Skeletal muscle satellite cell (primary cell): ENCODE measurements around the gene MAPK1IP1L.
"Not testable (repeated sequence)": the region's sequence is repeated elsewhere in the genome, so short reads cannot be mapped to it uniquely, and the experiment has no call there.

Experiments used
- H3K27me3 ChIP-seq: 2 replicates; pipeline ENCODE4 v1.7.0; 2013; ENCODE audit warnings: low read length; ENCODE audit not compliant: control insufficient read depth, insufficient read depth
- H3K36me3 ChIP-seq: 2 replicates; pipeline ENCODE4 v1.7.0; 2013; ENCODE audit warnings: mild to moderate bottlenecking, control low read depth, low read length; ENCODE audit not compliant: insufficient read depth
- H3K4me1 ChIP-seq: 2 replicates; pipeline ENCODE4 v1.7.0; 2013; ENCODE audit warnings: low read length; ENCODE audit not compliant: control insufficient read depth, insufficient read depth
- H3K4me2 ChIP-seq: 2 replicates; pipeline ENCODE4 v1.7.0; 2013; ENCODE audit warnings: mild to moderate bottlenecking, low read length
- H3K4me3 ChIP-seq: 2 replicates; pipeline ENCODE4 v1.7.0; 2013; ENCODE audit warnings: low read length
- H3K9ac ChIP-seq: 2 replicates; pipeline ENCODE4 v1.7.0; 2013; ENCODE audit warnings: mild to moderate bottlenecking, low read depth, low read length, moderate library complexity
- H3K9me3 ChIP-seq: replicated peaks from 2 replicates; pipeline ENCODE4 v1.7.0; 2013; ENCODE audit warnings: mild to moderate bottlenecking, control low read depth, low read length

The MAPK1IP1L gene

GRCh38 chr14:55037995-55038394, 13.5 kb upstream of the MAPK1IP1L start:
- peaks cover 11% of the 10 kb centered on the region for H3K4me1 ChIP-seq
- H3K9me3 ChIP-seq, H3K27me3 ChIP-seq, H3K4me2 ChIP-seq, H3K36me3 ChIP-seq, H3K9ac ChIP-seq, H3K4me3 ChIP-seq: not testable (repeated sequence)

- Histone ChIP-seq H3K4me1 (peaks cover 8% of the 10 kb centered on the region), H3K4me2 (no peak overlapping the region), H3K4me3 (no peak overlapping the region), H3K9ac (no peak overlapping the region), H3K36me3 (peaks cover 16% of the 10 kb centered on the region), H3K27me3 (no peaks in the 10 kb centered on the region), H3K9me3 (no peaks in the 10 kb centered on the region)
These were observed 12.7 kb upstream of the MAPK1IP1L start for GRCh38 chr14:55038708-55039107.

- H3K27me3 ChIP-seq = no peaks in the 10 kb centered on the region
- H3K36me3 ChIP-seq = peaks cover 17% of the 10 kb centered on the region
- H3K4me1 ChIP-seq = peaks cover 7% of the 10 kb centered on the region
- H3K4me3 ChIP-seq = no peak overlapping the region
- no peak overlapping the region for H3K4me2 ChIP-seq
- H3K9ac ChIP-seq = no peak overlapping the region
- no peaks in the 10 kb centered on the region for H3K9me3 ChIP-seq
These were observed 7.9 kb upstream of the MAPK1IP1L start for GRCh38 chr14:55043528-55043927.

- Histone ChIP-seq H3K9me3 (no peaks in the 10 kb centered on the region), H3K4me1 (no peaks in the 10 kb centered on the region), H3K4me2 (no peak overlapping the region), H3K27me3 (no peaks in the 10 kb centered on the region), H3K4me3 (no peak overlapping the region), H3K36me3 (peaks cover 17% of the 10 kb centered on the region), H3K9ac (no peak overlapping the region)
These were observed 6.4 kb upstream of the MAPK1IP1L start for GRCh38 chr14:55045087-55045486.

GRCh38 chr14:55047301-55048053, 4.0 kb upstream of the MAPK1IP1L start:
- H3K9ac ChIP-seq = no peak overlapping the region

GRCh38 chr14:55048900-55049436, 2.5 kb upstream of the MAPK1IP1L start:
- Histone ChIP-seq H3K4me2 (no peak overlapping the region), H3K9me3 (no peaks in the 10 kb centered on the region), H3K4me3 (no peak overlapping the region), H3K4me1 (peaks cover 19% of the 10 kb centered on the region), H3K27me3 (no peaks in the 10 kb centered on the region), H3K36me3 (peaks cover 15% of the 10 kb centered on the region), H3K9ac (no peak overlapping the region)

More at GRCh38 chr14:55047301-55048053, 4.0 kb upstream of the MAPK1IP1L start:
- Histone ChIP-seq H3K4me2 (no peak overlapping the region), H3K4me3 (no peak overlapping the region), H3K4me1 (peaks cover 6% of the 10 kb centered on the region), H3K36me3 (peaks cover 17% of the 10 kb centered on the region), H3K27me3 (no peaks in the 10 kb centered on the region), H3K9me3 (no peaks in the 10 kb centered on the region)

DNA sequence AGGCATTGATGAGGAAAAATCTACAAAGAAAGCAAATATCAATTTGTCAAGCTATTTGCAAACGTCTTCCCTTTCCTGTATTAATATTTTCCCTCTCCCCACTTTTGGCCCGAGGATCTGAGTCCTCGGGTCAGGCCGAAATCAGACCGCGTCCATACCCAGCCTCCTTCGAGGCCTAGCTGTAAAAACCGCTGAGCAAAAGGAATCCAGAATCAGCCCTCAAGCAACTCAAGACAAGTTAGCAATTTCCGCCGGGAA, 353 bp upstream of the MAPK1IP1L start:
- Histone ChIP-seq H3K4me3 (peak overlapping the region; percentile 99), H3K4me1 (peaks cover 19% of the 10 kb centered on the region), H3K9me3 (no peaks in the 10 kb centered on the region)

DNA sequence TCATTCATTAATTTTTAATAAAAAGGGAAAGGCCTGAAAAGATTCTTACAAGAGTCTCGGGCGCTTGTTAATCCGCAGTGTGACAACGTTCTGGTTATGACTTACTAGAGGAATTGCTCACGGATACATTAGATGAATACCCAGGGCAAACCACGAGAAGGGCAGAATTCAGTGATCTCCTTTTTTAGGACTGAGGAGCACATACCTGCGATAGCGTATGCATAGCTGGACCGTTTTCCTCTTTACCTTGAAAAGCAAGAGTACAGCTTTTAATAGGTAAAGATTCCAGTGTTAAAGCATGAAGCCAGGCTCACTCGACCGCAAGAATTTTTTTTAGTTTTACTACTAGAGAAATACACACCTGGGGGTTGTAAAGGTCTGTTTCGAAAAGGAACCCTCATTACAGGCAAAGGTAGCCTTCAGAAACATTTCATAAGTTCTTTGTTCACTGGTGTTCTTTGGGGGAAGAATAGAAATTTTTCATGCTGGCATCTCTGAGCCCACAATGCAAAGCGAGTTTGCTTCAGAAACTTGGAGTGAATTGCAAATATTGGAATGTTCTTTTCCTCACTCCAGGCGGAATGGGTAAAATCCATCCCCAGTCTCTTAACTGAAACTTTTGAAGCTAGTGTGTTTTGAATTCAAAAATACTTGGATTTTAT, 953 bp downstream of the MAPK1IP1L start:
- H3K27me3 ChIP-seq = no peaks in the 10 kb centered on the region
- peak overlapping the region; percentile 100 for H3K9ac ChIP-seq
- H3K4me1 ChIP-seq = peaks cover 19% of the 10 kb centered on the region
- H3K4me3 ChIP-seq = peak overlapping the region; percentile 99
- no peaks in the 10 kb centered on the region for H3K9me3 ChIP-seq
- peak overlapping the region; percentile 81 for H3K4me2 ChIP-seq
- peaks cover 18% of the 10 kb centered on the region for H3K36me3 ChIP-seq

More for the DNA sequence above, 353 bp upstream of the MAPK1IP1L start:
- peak overlapping the region; percentile 80 for H3K4me2 ChIP-seq
- H3K9ac ChIP-seq = peak overlapping the region; percentile 100
- H3K36me3 ChIP-seq = peaks cover 18% of the 10 kb centered on the region
- no peaks in the 10 kb centered on the region for H3K27me3 ChIP-seq

DNA sequence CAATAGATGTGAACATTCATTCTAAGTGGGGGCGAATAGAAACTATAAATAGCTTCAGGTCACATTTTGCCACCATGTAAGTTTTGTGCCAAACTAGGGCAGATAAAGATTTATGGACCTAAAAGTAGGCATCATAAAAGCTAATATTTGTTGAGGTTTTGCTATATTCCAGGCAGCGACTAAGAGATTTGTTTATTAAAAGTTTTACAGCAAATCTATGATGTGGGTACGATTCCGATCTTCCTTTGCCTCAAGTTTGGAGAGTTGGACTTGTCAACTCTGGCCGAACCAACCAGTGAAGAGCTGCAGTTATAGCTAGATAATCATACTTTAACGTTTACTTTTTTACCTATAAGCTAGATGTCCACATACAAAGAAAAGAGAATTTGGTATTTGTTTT, 1.6 kb downstream of the MAPK1IP1L start:
- H3K4me1 ChIP-seq = peaks cover 19% of the 10 kb centered on the region
- H3K27me3 ChIP-seq = no peaks in the 10 kb centered on the region
- peak overlapping the region; percentile 100 for H3K9ac ChIP-seq
- H3K4me2 ChIP-seq = peak overlapping the region; percentile 81
- H3K9me3 ChIP-seq = no peaks in the 10 kb centered on the region
- peaks cover 22% of the 10 kb centered on the region for H3K36me3 ChIP-seq
- H3K4me3 ChIP-seq = peak overlapping the region; percentile 99

- Histone ChIP-seq H3K4me1 (peaks cover 19% of the 10 kb centered on the region), H3K4me2 (peak overlapping the region; percentile 81), H3K4me3 (peak overlapping the region; percentile 99), H3K36me3 (peaks cover 26% of the 10 kb centered on the region), H3K9ac (peak overlapping the region; percentile 100), H3K27me3 (no peaks in the 10 kb centered on the region), H3K9me3 (no peaks in the 10 kb centered on the region)
These were observed 2.1 kb downstream of the MAPK1IP1L start for GRCh38 chr14:55053500-55053899.

DNA sequence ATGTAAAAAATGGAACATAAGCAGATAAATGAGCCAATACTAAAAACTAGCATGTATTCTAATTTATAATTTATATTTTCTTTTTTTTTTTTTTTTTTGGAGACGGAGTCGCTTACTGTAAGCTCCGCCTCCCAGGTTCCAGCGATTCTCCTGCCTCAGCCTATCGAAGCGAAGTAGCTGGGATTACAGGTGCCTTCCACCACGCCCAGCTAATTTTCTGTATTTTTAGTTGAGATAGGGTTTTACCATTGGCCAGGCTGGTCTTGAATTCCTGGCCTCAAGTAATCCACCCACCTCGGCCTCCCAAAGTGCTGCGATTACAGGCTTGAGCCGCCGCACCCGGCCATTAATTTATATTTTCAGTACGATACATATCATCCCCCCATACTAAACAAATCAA, 2.7 kb downstream of the MAPK1IP1L start:
- H3K27me3 ChIP-seq = no peaks in the 10 kb centered on the region
- H3K4me1 ChIP-seq = peaks cover 19% of the 10 kb centered on the region
- no peak overlapping the region for H3K4me2 ChIP-seq
- H3K9ac ChIP-seq = no peak overlapping the region
- H3K36me3 ChIP-seq = peaks cover 26% of the 10 kb centered on the region
- no peaks in the 10 kb centered on the region for H3K9me3 ChIP-seq
- no peak overlapping the region for H3K4me3 ChIP-seq

GRCh38 chr14:55057919-55058318, 6.5 kb downstream of the MAPK1IP1L start:
- Histone ChIP-seq H3K9me3 (no peaks in the 10 kb centered on the region), H3K36me3 (peaks cover 59% of the 10 kb centered on the region)

More at GRCh38 chr14:55057919-55058318, 6.5 kb downstream of the MAPK1IP1L start:
- Histone ChIP-seq H3K4me3 (no peak overlapping the region), H3K4me2 (no peak overlapping the region), H3K9ac (no peak overlapping the region), H3K27me3 (no peaks in the 10 kb centered on the region), H3K4me1 (peaks cover 10% of the 10 kb centered on the region)
